NT2/D1 (cell line): ENCODE measurements around the gene LHFPL6.

ENCODE experiments used
- YY1 ChIP-seq: IDR thresholded peaks from 2 replicates; pipeline ENCODE4 v1.6.1; 2011; ENCODE audit not compliant: insufficient read length, insufficient read depth
- ZNF274 ChIP-seq: IDR thresholded peaks from 2 replicates; pipeline ENCODE4 v1.6.1; 2011; ENCODE audit warnings: mild to moderate bottlenecking, low read depth, low read length

DNA sequence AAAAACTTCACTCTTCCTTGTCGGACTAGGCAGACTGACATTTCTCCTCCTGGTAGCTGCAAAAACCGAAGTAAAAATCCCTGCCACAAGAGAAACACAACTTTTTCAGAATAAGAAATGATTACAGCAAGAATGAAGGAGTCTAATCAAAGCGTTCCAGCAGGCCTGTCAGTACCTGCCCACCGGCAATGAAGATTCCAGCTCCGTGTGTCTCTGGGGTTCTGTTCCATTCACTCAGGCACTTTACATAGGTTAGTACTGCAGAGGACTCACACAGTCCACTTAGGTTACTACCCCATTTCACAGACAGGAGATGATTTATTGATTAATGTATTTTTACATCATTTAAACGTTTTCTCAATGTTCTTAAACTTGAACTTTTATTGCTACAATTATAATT lies 289.3 kb downstream of the LHFPL6 start:
- TF ChIP-seq YY1: no peak
- TF ChIP-seq ZNF274: no peak
